Kidney glomerular epithelial cell (primary cell): Measurements from ENCODE around the gene TOPAZ1.

Experiments used
- DNase-seq: peaks from one replicate; lab custom pipeline; 2025; lab: John Stamatoyannopoulos, UW

Gene TOPAZ1

GRCh38 chr3:44242721-44243120 lies 1.0 kb downstream of the TOPAZ1 start:
- peak; percentile 20 for DNase-seq

GRCh38 chr3:44248152-44248551 lies 6.5 kb downstream of the TOPAZ1 start:
- DNase-seq = no peak

GRCh38 chr3:44252332-44252959 lies 10.8 kb downstream of the TOPAZ1 start:
- no peak for DNase-seq

- no peak for DNase-seq
Observed at GRCh38 chr3:44259404-44259803, 17.7 kb downstream of the TOPAZ1 start.

GRCh38 chr3:44264146-44264545 lies 22.5 kb downstream of the TOPAZ1 start:
- DNase-seq = no peak

GRCh38 chr3:44265815-44266214 lies 24.1 kb downstream of the TOPAZ1 start:
- no peak for DNase-seq

GRCh38 chr3:44272191-44272590 lies 30.5 kb downstream of the TOPAZ1 start:
- no peak for DNase-seq

GRCh38 chr3:44277925-44278324 lies 36.2 kb downstream of the TOPAZ1 start:
- DNase-seq = no peak

- DNase-seq = no peak
Observed at GRCh38 chr3:44280077-44280476, 38.4 kb downstream of the TOPAZ1 start.

GRCh38 chr3:44280631-44281030 lies 38.9 kb downstream of the TOPAZ1 start:
- no peak for DNase-seq

GRCh38 chr3:44284949-44285348 lies 43.3 kb downstream of the TOPAZ1 start:
- peak; percentile 10 for DNase-seq

GRCh38 chr3:44289882-44290462 lies 48.3 kb downstream of the TOPAZ1 start:
- no peak for DNase-seq

- DNase-seq = no peak
Observed at GRCh38 chr3:44292276-44292675, 50.6 kb downstream of the TOPAZ1 start.

GRCh38 chr3:44292947-44293346 lies 51.3 kb downstream of the TOPAZ1 start:
- DNase-seq = no peak

GRCh38 chr3:44297255-44297654 lies 55.6 kb downstream of the TOPAZ1 start:
- DNase-seq = no peak

- no peak for DNase-seq
Observed at GRCh38 chr3:44301746-44302145, 60.1 kb downstream of the TOPAZ1 start.

GRCh38 chr3:44309500-44309899 lies 67.8 kb downstream of the TOPAZ1 start:
- DNase-seq = peak; percentile 31

GRCh38 chr3:44318891-44319311 lies 77.2 kb downstream of the TOPAZ1 start:
- DNase-seq = no peak

- no peak for DNase-seq
Observed at GRCh38 chr3:44321335-44321734, 79.6 kb downstream of the TOPAZ1 start.

- DNase-seq = peak; percentile 59
Observed at GRCh38 chr3:44323341-44323955, 81.8 kb downstream of the TOPAZ1 start.

- no peak for DNase-seq
Observed at GRCh38 chr3:44324584-44324983, 82.9 kb downstream of the TOPAZ1 start.

GRCh38 chr3:44326019-44326418 lies 84.3 kb downstream of the TOPAZ1 start:
- no peak for DNase-seq

GRCh38 chr3:44326515-44326914 lies 84.8 kb downstream of the TOPAZ1 start:
- DNase-seq = no peak

GRCh38 chr3:44329946-44330345 lies 88.3 kb downstream of the TOPAZ1 start:
- no peak for DNase-seq
